HEK293 (cell line): Measurements from ENCODE around the gene EPO.
A peak's percentile ranks its signal among the peaks of the same experiment; 100 is the strongest.

Source experiments
- CTCF ChIA-PET: fragments of 350-600 bp; formaldehyde crosslinking; extraction: SDS; loops from one replicate; lab custom pipeline; 2021; ENCODE audit warnings: antibody characterized with exemption; lab: Yijun Ruan, JAX
- POLR2A ChIA-PET: fragments of 300-600 bp; formaldehyde crosslinking; extraction: SDS; loops from one replicate; lab custom pipeline; 2020; ENCODE audit warnings: antibody characterized with exemption, inconsistent platforms; lab: Yijun Ruan, JAX
- H3K27ac ChIP-seq: fragments of 200-500 bp; sonication (Bioruptor generic); 2 replicates; pipeline ENCODE4 v1.5.1; 2014; ENCODE audit warnings: low read depth, low read length, control low read depth, inconsistent platforms; ENCODE audit errors: extremely low read depth
- H3K36me3 ChIP-seq, 2 experiments: fragments of 200-500 bp in 1 of 2; sonication (Bioruptor generic) in 1 of 2; 1 replicate in 1 of 2; 2 replicates in 1 of 2; pipeline ENCODE4 v1.5.1; 2014 to 2017; ENCODE audit warnings: inconsistent platforms in 2 of 2, low read length in 2 of 2; ENCODE audit not compliant: control insufficient read depth in 2 of 2, insufficient read depth in 1 of 2
- H3K4me1 ChIP-seq: fragments of 200-500 bp; sonication (Bioruptor generic); 2 replicates; pipeline ENCODE4 v1.5.1; 2014; ENCODE audit warnings: mild to moderate bottlenecking, low read length, inconsistent platforms; ENCODE audit not compliant: control insufficient read depth, insufficient read depth
- H3K4me3 ChIP-seq: 2 replicates; pipeline ENCODE4 v1.5.1; 2011; ENCODE audit warnings: low read depth, mild to moderate bottlenecking, control low read depth, low read length, moderate library complexity
- H3K9me3 ChIP-seq: fragments of 200-500 bp; sonication (Bioruptor generic); 2 replicates; pipeline ENCODE4 v1.5.1; 2014; ENCODE audit warnings: low read depth, low read length, inconsistent platforms; ENCODE audit not compliant: control insufficient read depth, insufficient read depth
- FEZF1 ChIP-seq: fragments of 450-650 bp; formaldehyde crosslinking; IDR thresholded peaks from 2 replicates; pipeline ENCODE4 v1.5.1; 2016; ENCODE audit warnings: missing biosample characterization, missing genetic modification characterization
- GLIS2 ChIP-seq: fragments of 450-650 bp; formaldehyde crosslinking; IDR thresholded peaks from 2 replicates; pipeline ENCODE4 v1.5.1; 2016; ENCODE audit warnings: missing biosample characterization, missing genetic modification characterization
- HOXD13 ChIP-seq: sonication (generic); formaldehyde crosslinking; IDR thresholded peaks from 2 replicates; pipeline ENCODE4 v1.8.0; 2022; ENCODE audit warnings: missing genetic modification reagents, borderline replicate concordance
- INSM2 ChIP-seq: fragments of 450-650 bp; formaldehyde crosslinking; IDR thresholded peaks from 2 replicates; pipeline ENCODE4 v1.5.1; 2016; ENCODE audit warnings: missing biosample characterization, missing genetic modification characterization
- RBAK ChIP-seq: fragments of 450-650 bp; formaldehyde crosslinking; IDR thresholded peaks from 2 replicates; pipeline ENCODE4 v1.5.1; 2016; ENCODE audit warnings: missing biosample characterization, missing genetic modification characterization
- SCRT1 ChIP-seq: fragments of 450-650 bp; formaldehyde crosslinking; IDR thresholded peaks from 2 replicates; pipeline ENCODE4 v1.5.1; 2016; ENCODE audit warnings: missing biosample characterization, missing genetic modification characterization, borderline replicate concordance
- SCRT2 ChIP-seq: fragments of 450-650 bp; formaldehyde crosslinking; IDR thresholded peaks from 2 replicates; pipeline ENCODE4 v1.5.1; 2016; ENCODE audit warnings: missing biosample characterization, missing genetic modification characterization
- ZBTB17 ChIP-seq: fragments of 450-650 bp; formaldehyde crosslinking; IDR thresholded peaks from 2 replicates; pipeline ENCODE4 v1.5.1; 2016; ENCODE audit warnings: missing biosample characterization, missing genetic modification characterization
- ZBTB26 ChIP-seq: fragments of 450-650 bp; formaldehyde crosslinking; optimal IDR thresholded peaks from 2 replicates; pipeline ENCODE3; 2016; ENCODE audit warnings: missing biosample characterization, mild to moderate bottlenecking, missing genetic modification characterization
- ZBTB8A ChIP-seq: fragments of 450-650 bp; formaldehyde crosslinking; IDR thresholded peaks from 2 replicates; pipeline ENCODE4 v1.5.1; 2016; ENCODE audit warnings: missing biosample characterization, missing genetic modification characterization
- ZNF121 ChIP-seq: fragments of 450-650 bp; formaldehyde crosslinking; IDR thresholded peaks from 2 replicates; pipeline ENCODE4 v1.5.1; 2016; ENCODE audit warnings: missing biosample characterization, missing genetic modification characterization
- ZNF138 ChIP-seq: fragments of 450-650 bp; formaldehyde crosslinking; IDR thresholded peaks from 2 replicates; pipeline ENCODE4 v1.5.1; 2016; ENCODE audit warnings: missing biosample characterization, missing genetic modification characterization, borderline replicate concordance
- ZNF140 ChIP-seq: fragments of 450-650 bp; formaldehyde crosslinking; IDR thresholded peaks from 2 replicates; pipeline ENCODE4 v1.5.1; 2016; ENCODE audit warnings: missing biosample characterization, missing genetic modification characterization
- ZNF211 ChIP-seq: fragments of 450-650 bp; formaldehyde crosslinking; IDR thresholded peaks from 2 replicates; pipeline ENCODE4 v1.5.1; 2016; ENCODE audit warnings: low read depth, missing biosample characterization, missing genetic modification characterization
- ZNF24 ChIP-seq: fragments of 450-650 bp; formaldehyde crosslinking; IDR thresholded peaks from 2 replicates; pipeline ENCODE4 v1.5.1; 2016; ENCODE audit warnings: missing biosample characterization, missing genetic modification characterization
- ZNF266 ChIP-seq: fragments of 450-650 bp; formaldehyde crosslinking; IDR thresholded peaks from 2 replicates; pipeline ENCODE4 v1.5.1; 2016; ENCODE audit warnings: missing biosample characterization, missing genetic modification characterization, low read depth
- ZNF292 ChIP-seq: fragments of 450-650 bp; formaldehyde crosslinking; IDR thresholded peaks from 2 replicates; pipeline ENCODE4 v1.5.1; 2016; ENCODE audit warnings: low read depth, missing biosample characterization, missing genetic modification characterization, borderline replicate concordance
- ZNF324 ChIP-seq: fragments of 450-650 bp; formaldehyde crosslinking; IDR thresholded peaks from 2 replicates; pipeline ENCODE4 v1.5.1; 2016; ENCODE audit warnings: missing biosample characterization, missing genetic modification characterization
- ZNF350 ChIP-seq: fragments of 450-650 bp; formaldehyde crosslinking; IDR thresholded peaks from 2 replicates; pipeline ENCODE4 v1.5.0; 2017; ENCODE audit warnings: missing biosample characterization, mild to moderate bottlenecking, missing genetic modification characterization
- ZNF513 ChIP-seq: fragments of 450-650 bp; IDR thresholded peaks from 2 replicates; pipeline ENCODE4 v1.5.1; 2018; ENCODE audit warnings: missing biosample characterization, missing genetic modification characterization
- ZNF624 ChIP-seq: fragments of 450-650 bp; formaldehyde crosslinking; IDR thresholded peaks from 2 replicates; pipeline ENCODE4 v1.5.1; 2017; ENCODE audit warnings: missing biosample characterization, missing genetic modification characterization
- ZNF747 ChIP-seq: fragments of 450-650 bp; formaldehyde crosslinking; IDR thresholded peaks from 2 replicates; pipeline ENCODE4 v1.5.1; 2016; ENCODE audit warnings: missing biosample characterization, missing genetic modification characterization
- ZNF830 ChIP-seq: fragments of 450-650 bp; IDR thresholded peaks from 2 replicates; pipeline ENCODE4 v1.5.0; 2018; ENCODE audit warnings: missing biosample characterization, missing genetic modification characterization, low read depth, mild to moderate bottlenecking, moderate library complexity
- ZXDB ChIP-seq: fragments of 450-650 bp; formaldehyde crosslinking; IDR thresholded peaks from 2 replicates; pipeline ENCODE4 v1.5.1; 2016; ENCODE audit warnings: missing biosample characterization, missing genetic modification characterization
- TF ChIP-seq, protein P1 (sequence below): fragments of 450-650 bp; formaldehyde crosslinking; IDR thresholded peaks from 2 replicates; pipeline ENCODE4 v1.5.1; 2016; ENCODE audit warnings: missing biosample characterization, missing genetic modification characterization
- TF ChIP-seq, protein P2 (sequence below): fragments of 450-650 bp; formaldehyde crosslinking; IDR thresholded peaks from 2 replicates; pipeline ENCODE4 v1.5.1; 2016; ENCODE audit warnings: missing biosample characterization, missing genetic modification characterization

EPO gene

GRCh38 chr7:100674411-100675104, 45.7 kb upstream of the EPO start (continued):
- TF ChIP-seq INSM2 (tag by site-specific recombination) (no peak), ZBTB8A (tag by site-specific recombination) (peak; percentile 71), SCRT1 (tag by site-specific recombination) (0 out of 2 replicates have a peak, but pooled peaks have one; percentile 12), GLIS2 (tag by site-specific recombination) (0 out of 2 replicates have a peak, but pooled peaks have one; percentile 38), ZNF138 (tag by site-specific recombination) (no peak), SCRT2 (tag by site-specific recombination) (peak; percentile 87), ZNF266 (tag by site-specific recombination) (no peak), ZNF350 (tag by site-specific recombination) (no peak), ZNF140 (tag by site-specific recombination) (no peak), ZNF24 (tag by site-specific recombination) (no peak), ZXDB (tag by site-specific recombination) (peak; percentile 32; the same call in 1 of the 2 replicates), ZNF830 (tag by site-specific recombination) (no peak), ZNF121 (tag by site-specific recombination) (no peak), ZBTB17 (tag by site-specific recombination) (peak; percentile 23; the same call in 1 of the 2 replicates)
- TF ChIP-seq, protein P1, sequence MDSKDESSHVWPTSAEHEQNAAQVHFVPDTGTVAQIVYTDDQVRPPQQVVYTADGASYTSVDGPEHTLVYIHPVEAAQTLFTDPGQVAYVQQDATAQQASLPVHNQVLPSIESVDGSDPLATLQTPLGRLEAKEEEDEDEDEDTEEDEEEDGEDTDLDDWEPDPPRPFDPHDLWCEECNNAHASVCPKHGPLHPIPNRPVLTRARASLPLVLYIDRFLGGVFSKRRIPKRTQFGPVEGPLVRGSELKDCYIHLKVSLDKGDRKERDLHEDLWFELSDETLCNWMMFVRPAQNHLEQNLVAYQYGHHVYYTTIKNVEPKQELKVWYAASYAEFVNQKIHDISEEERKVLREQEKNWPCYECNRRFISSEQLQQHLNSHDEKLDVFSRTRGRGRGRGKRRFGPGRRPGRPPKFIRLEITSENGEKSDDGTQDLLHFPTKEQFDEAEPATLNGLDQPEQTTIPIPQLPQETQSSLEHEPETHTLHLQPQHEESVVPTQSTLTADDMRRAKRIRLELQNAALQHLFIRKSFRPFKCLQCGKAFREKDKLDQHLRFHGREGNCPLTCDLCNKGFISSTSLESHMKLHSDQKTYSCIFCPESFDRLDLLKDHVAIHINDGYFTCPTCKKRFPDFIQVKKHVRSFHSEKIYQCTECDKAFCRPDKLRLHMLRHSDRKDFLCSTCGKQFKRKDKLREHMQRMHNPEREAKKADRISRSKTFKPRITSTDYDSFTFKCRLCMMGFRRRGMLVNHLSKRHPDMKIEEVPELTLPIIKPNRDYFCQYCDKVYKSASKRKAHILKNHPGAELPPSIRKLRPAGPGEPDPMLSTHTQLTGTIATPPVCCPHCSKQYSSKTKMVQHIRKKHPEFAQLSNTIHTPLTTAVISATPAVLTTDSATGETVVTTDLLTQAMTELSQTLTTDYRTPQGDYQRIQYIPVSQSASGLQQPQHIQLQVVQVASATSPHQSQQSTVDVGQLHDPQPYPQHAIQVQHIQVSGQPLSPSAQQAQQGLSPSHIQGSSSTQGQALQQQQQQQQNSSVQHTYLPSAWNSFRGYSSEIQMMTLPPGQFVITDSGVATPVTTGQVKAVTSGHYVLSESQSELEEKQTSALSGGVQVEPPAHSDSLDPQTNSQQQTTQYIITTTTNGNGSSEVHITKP (tag by site-specific recombination), result no peak

DNA sequence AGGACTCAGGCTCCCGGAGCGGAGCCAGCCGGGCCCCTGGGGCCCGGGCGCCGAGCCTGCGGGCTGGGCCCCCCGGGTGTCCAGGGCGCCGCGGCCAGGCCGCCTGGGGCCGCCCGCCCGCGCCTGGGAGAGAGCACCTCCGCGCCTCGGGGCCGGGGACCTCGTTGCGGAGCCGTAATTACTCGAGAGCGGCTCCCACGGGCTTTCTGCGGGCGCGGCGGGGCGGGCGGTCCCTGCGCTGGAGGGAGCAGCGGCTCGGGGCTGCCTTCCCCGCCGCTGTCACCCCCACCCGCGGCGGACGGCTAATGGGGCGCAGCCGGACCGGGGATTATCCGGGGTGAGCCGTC, 45.2 kb upstream of the EPO start:
- Histone ChIP-seq H3K9me3 (no peaks in the 10 kb centered on the region), H3K4me1 (peaks cover 6% of the 10 kb centered on the region; the same call in 1 of the 2 replicates), H3K27ac (peak overlapping the region; percentile 62; the same call in 1 of the 2 replicates), H3K36me3 (peaks cover 0 to 34% of the 10 kb centered on the region in 2 experiments; a peak in 2 of 3 replicates), H3K4me3 (peak overlapping the region; percentile 97)
- ChIA-PET CTCF (interaction anchor here (0.6 to 8.4 kb wide), 2 partner anchors 16 to 149 kb away, joined by 3 to 77 read pairs; no protein-coding TSS in a partner anchor), POLR2A (interaction anchor here (1.5 to 3.8 kb wide), 2 partner anchors 90 to 200 kb away, joined by 3 to 26 read pairs; partner anchors contain the start of genes FBXO24, LRCH4 and SRRT)
- TF ChIP-seq HOXD13, result no peak
- TF ChIP-seq ZNF292 (tag by site-specific recombination), result no peak
- no peak for TF ChIP-seq RBAK (tag by site-specific recombination)
- TF ChIP-seq ZNF211 (tag by site-specific recombination), result no peak
- peak; percentile 11; the same call in 1 of the 2 replicates for TF ChIP-seq ZBTB8A (tag by site-specific recombination)
- no peak for TF ChIP-seq ZNF324 (tag by site-specific recombination)
- TF ChIP-seq ZNF513 (tag by site-specific recombination), result no peak
- TF ChIP-seq, protein P2, sequence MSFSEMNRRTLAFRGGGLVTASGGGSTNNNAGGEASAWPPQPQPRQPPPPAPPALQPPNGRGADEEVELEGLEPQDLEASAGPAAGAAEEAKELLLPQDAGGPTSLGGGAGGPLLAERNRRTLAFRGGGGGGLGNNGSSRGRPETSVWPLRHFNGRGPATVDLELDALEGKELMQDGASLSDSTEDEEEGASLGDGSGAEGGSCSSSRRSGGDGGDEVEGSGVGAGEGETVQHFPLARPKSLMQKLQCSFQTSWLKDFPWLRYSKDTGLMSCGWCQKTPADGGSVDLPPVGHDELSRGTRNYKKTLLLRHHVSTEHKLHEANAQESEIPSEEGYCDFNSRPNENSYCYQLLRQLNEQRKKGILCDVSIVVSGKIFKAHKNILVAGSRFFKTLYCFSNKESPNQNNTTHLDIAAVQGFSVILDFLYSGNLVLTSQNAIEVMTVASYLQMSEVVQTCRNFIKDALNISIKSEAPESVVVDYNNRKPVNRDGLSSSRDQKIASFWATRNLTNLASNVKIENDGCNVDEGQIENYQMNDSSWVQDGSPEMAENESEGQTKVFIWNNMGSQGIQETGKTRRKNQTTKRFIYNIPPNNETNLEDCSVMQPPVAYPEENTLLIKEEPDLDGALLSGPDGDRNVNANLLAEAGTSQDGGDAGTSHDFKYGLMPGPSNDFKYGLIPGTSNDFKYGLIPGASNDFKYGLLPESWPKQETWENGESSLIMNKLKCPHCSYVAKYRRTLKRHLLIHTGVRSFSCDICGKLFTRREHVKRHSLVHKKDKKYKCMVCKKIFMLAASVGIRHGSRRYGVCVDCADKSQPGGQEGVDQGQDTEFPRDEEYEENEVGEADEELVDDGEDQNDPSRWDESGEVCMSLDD (tag by site-specific recombination), result no peak
- peak; percentile 36 for TF ChIP-seq ZBTB26 (tag by site-specific recombination)
- TF ChIP-seq ZNF747, result no peak
- no peak for TF ChIP-seq ZNF624 (tag by site-specific recombination)
- no peak for TF ChIP-seq FEZF1
